PC-3 (cell line): ENCODE data around the gene DNAH7. TPM values are rescaled to one million over a fixed set of nuclear protein-coding genes. Genes with fewer than 3 reads are reported as not detected.

Experiments used
- ATAC-seq: fragments of 200-7000 bp; cut with Tn5 transposase; 2 replicates; pipeline ENCODE4 v1.9.1; 2020; ENCODE audit warnings: mild to moderate bottlenecking, moderate library complexity
- BruUV-seq: library from RNA; stranded (reverse); fragments of 400-500 nt; replicated peaks from 2 replicates; lab custom pipeline; 2021; lab: Mats Ljungman, UMichigan
- CTCF ChIA-PET: fragments of 300-600 bp; sonication (Branson Sonifier 250); formaldehyde crosslinking; loops from one replicate; lab custom pipeline; 2022; ENCODE audit warnings: antibody characterized with exemption; lab: Charles Lee
- POLR2A ChIA-PET: fragments of 300-600 bp; sonication (Branson Sonifier 250); formaldehyde crosslinking; loops from one replicate; lab custom pipeline; 2022; ENCODE audit warnings: antibody characterized with exemption; ENCODE audit not compliant: unreplicated experiment; lab: Charles Lee
- DNase-seq: peaks from one replicate; pipeline ENCODE4 v3.0.0-alpha.2; 2015
- H2AFZ ChIP-seq: fragments of 300-600 bp; sonication (generic); 2 replicates; pipeline ENCODE4 v1.6.0; 2016; ENCODE audit warnings: antibody characterized with exemption, low read length
- H3F3A ChIP-seq: fragments of 300-600 bp; sonication (generic); one replicate; pipeline ENCODE4 v1.6.0; 2017; ENCODE audit warnings: antibody characterized with exemption, low read length, control low read depth, mild to moderate bottlenecking; ENCODE audit not compliant: unreplicated experiment
- H3K27ac ChIP-seq: fragments of 300-600 bp; sonication (generic); 2 replicates; pipeline ENCODE4 v1.5.1; 2016; ENCODE audit warnings: mild to moderate bottlenecking, low read length
- H3K27me3 ChIP-seq: fragments of 300-600 bp; sonication (generic); 2 replicates; pipeline ENCODE4 v1.6.1; 2016; ENCODE audit warnings: low read length, mixed read lengths
- H3K36me3 ChIP-seq: fragments of 300-600 bp; sonication (generic); 2 replicates; pipeline ENCODE4 v1.6.1; 2016; ENCODE audit warnings: low read depth, mixed run types, low read length, mixed read lengths
- H3K4me1 ChIP-seq: fragments of 300-600 bp; sonication (generic); 2 replicates; pipeline ENCODE4 v1.5.1; 2016; ENCODE audit warnings: low read length; ENCODE audit not compliant: insufficient read depth
- H3K4me2 ChIP-seq: fragments of 300-600 bp; sonication (generic); 2 replicates; pipeline ENCODE4 v1.6.0; 2016; ENCODE audit warnings: low read length
- H3K4me3 ChIP-seq: fragments of 300-600 bp; sonication (generic); 2 replicates; pipeline ENCODE4 v1.5.1; 2016; ENCODE audit warnings: mild to moderate bottlenecking, low read length, mixed read lengths
- H3K79me2 ChIP-seq: fragments of 300-600 bp; sonication (generic); 2 replicates; pipeline ENCODE4 v1.6.1; 2017; ENCODE audit warnings: low read length, mixed read lengths
- H3K9ac ChIP-seq: fragments of 300-600 bp; sonication (generic); 2 replicates; pipeline ENCODE4 v1.6.0; 2016; ENCODE audit warnings: mild to moderate bottlenecking, low read length
- H3K9me2 ChIP-seq: fragments of 300-600 bp; sonication (generic); replicated peaks from 2 replicates; pipeline ENCODE4 v1.6.1; 2016; ENCODE audit warnings: mixed run types, low read length, mixed read lengths
- H3K9me3 ChIP-seq: fragments of 300-600 bp; sonication (generic); 2 replicates; pipeline ENCODE4 v1.6.1; 2016; ENCODE audit warnings: low read length, mixed read lengths
- H4K20me1 ChIP-seq: fragments of 300-600 bp; sonication (generic); 2 replicates; pipeline ENCODE4 v1.6.1; 2016; ENCODE audit warnings: low read length, mixed read lengths
- EZH2 ChIP-seq: fragments of 300-600 bp; sonication (generic); IDR thresholded peaks from one replicate; pipeline ENCODE4 v1.6.1; 2017; ENCODE audit warnings: antibody characterized with exemption, mild to moderate bottlenecking, low read length; ENCODE audit not compliant: unreplicated experiment
- EZH2phosphoT487 ChIP-seq: fragments of 300-600 bp; sonication (generic); IDR thresholded peaks from 2 replicates; pipeline ENCODE4 v1.6.1; 2018; ENCODE audit warnings: mild to moderate bottlenecking, antibody characterized with exemption, low read length, borderline replicate concordance
- intact Hi-C: fragments of 100-400 bp; cut with micrococcal nuclease; formaldehyde crosslinking; loops from 2 replicates; pipeline ENCODE4 v1.9.0; 2023
- total RNA-seq: library from RNA; depleted of rRNA; stranded (reverse); fragments of >200 nt; gene quantifications from 2 replicates; pipeline ENCODE4 v1.2.3, GENCODE V29; 2014
- TF ChIP-seq, protein P1 (sequence below): fragments of 300-600 bp; sonication (generic); conservative IDR thresholded peaks from 2 replicates; pipeline ENCODE4 v1.5.1; 2017; ENCODE audit warnings: antibody characterized with exemption, low read depth, mild to moderate bottlenecking, low read length

DNAH7 gene
- total RNA-seq, 1 experiment from 2014 or later = 1.9 TPM

DNA sequence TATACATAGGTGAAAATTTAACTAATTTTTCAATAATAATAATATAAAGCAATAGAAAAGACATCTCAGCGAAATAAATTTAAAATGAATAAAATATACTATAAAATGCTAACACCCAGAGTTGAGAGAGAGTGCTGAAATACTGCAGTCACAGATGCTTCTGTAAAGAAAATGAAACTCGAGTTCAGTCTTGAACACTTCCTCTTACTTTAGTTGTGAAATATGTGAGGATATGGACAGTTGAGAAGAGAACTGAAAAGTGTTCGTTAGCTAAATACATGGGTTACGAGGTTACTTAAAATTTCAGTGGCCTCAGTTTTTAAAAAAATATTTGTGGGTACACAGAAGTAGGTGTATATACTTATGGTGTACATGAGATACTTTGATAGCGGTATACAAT is 106.8 kb downstream of the DNAH7 start:
- Histone ChIP-seq H3K79me2 (no peaks in the 10 kb centered on the region), H3K4me1 (no peaks in the 10 kb centered on the region), H3K27me3 (no peaks in the 10 kb centered on the region), H3F3A (no peaks in the 10 kb centered on the region), H3K9me2 (no peaks in the 10 kb centered on the region), H3K4me2 (no peak overlapping the region), H3K4me3 (no peak overlapping the region), H4K20me1 (no peaks in the 10 kb centered on the region), H3K9ac (no peak overlapping the region), H3K27ac (no peak overlapping the region), H3K36me3 (no peaks in the 10 kb centered on the region), H3K9me3 (no peaks in the 10 kb centered on the region), H2AFZ (no peak overlapping the region)
- no peak for DNase-seq
- no TSS peak for BruUV-seq
- no peak for ATAC-seq
- TF ChIP-seq, protein P1, sequence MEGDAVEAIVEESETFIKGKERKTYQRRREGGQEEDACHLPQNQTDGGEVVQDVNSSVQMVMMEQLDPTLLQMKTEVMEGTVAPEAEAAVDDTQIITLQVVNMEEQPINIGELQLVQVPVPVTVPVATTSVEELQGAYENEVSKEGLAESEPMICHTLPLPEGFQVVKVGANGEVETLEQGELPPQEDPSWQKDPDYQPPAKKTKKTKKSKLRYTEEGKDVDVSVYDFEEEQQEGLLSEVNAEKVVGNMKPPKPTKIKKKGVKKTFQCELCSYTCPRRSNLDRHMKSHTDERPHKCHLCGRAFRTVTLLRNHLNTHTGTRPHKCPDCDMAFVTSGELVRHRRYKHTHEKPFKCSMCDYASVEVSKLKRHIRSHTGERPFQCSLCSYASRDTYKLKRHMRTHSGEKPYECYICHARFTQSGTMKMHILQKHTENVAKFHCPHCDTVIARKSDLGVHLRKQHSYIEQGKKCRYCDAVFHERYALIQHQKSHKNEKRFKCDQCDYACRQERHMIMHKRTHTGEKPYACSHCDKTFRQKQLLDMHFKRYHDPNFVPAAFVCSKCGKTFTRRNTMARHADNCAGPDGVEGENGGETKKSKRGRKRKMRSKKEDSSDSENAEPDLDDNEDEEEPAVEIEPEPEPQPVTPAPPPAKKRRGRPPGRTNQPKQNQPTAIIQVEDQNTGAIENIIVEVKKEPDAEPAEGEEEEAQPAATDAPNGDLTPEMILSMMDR = no peak
- TF ChIP-seq EZH2 = no peak
- no peak for TF ChIP-seq EZH2phosphoT487
- ChIA-PET CTCF (no interaction called here), POLR2A (no interaction called here)
- intact Hi-C loops = no loop called here

DNA sequence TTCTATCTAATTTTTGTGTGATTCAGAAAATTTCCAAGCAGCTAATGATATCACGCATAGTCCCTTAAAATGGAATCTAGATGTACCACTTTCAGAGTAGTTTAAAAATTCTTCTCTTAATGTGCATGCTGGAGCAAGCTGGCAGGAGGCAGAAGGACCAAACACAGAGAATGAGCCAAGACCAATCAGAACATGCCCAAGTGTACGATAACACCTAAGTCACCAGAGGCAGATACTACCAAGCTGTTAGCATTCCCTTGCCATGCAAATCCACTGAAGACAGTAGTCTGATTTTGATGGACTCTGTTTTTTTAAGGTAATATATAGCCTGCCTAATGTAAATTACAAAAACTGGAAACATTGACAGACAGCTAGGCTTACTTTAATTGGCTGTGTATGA is 109.3 kb downstream of the DNAH7 start:
- no peak for ATAC-seq
- Histone ChIP-seq H2AFZ (no peak overlapping the region), H3K9me2 (no peaks in the 10 kb centered on the region), H3K79me2 (no peaks in the 10 kb centered on the region), H3K9me3 (no peaks in the 10 kb centered on the region), H3K9ac (no peak overlapping the region), H3K27ac (no peak overlapping the region), H3K36me3 (no peaks in the 10 kb centered on the region), H4K20me1 (no peaks in the 10 kb centered on the region), H3K4me1 (no peaks in the 10 kb centered on the region), H3K4me3 (no peak overlapping the region), H3K4me2 (no peak overlapping the region), H3K27me3 (no peaks in the 10 kb centered on the region), H3F3A (no peaks in the 10 kb centered on the region)
- ChIA-PET CTCF (no interaction called here), POLR2A (no interaction called here)
- intact Hi-C loops = no loop called here
- no peak for TF ChIP-seq EZH2
- no peak for TF ChIP-seq EZH2phosphoT487
- TF ChIP-seq, protein P1 = no peak
- no TSS peak for BruUV-seq
- no peak for DNase-seq

DNA sequence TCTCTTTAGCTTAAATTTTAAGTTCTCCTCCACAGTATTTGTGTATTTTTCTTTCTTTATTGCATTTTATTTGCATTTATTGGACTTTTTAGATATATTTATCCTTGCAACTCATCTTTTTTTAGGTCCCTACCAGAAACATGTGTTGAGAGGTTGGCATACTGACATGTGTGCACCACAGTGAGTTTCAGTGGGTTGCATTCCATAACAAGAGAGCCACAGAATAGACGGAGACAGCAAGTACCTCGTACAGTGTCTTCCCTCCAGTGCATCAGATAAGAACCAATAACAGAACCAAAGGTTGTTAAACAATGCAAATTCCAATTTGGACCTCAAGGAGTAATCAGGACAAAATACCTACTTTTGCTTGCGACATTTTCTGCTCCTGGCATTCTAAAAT is 111.9 kb downstream of the DNAH7 start:
- Histone ChIP-seq H2AFZ (no peak overlapping the region), H4K20me1 (no peaks in the 10 kb centered on the region), H3K9ac (no peak overlapping the region), H3K79me2 (no peaks in the 10 kb centered on the region), H3K27ac (no peak overlapping the region), H3K4me1 (no peaks in the 10 kb centered on the region), H3K9me2 (no peaks in the 10 kb centered on the region), H3K4me3 (no peak overlapping the region), H3K9me3 (no peaks in the 10 kb centered on the region), H3K27me3 (no peaks in the 10 kb centered on the region), H3F3A (no peaks in the 10 kb centered on the region), H3K36me3 (no peaks in the 10 kb centered on the region), H3K4me2 (no peak overlapping the region)
- intact Hi-C loops = no loop called here
- no peak for ATAC-seq
- POLR2A ChIA-PET = no interaction called here
- no peak for DNase-seq
- CTCF ChIA-PET = no interaction called here
- TF ChIP-seq EZH2 (no peak), EZH2phosphoT487 (no peak)
- TF ChIP-seq, protein P1 = no peak
- no TSS peak for BruUV-seq
